Effector memory CD4-positive, alpha-beta T cell (primary cell): Measurements from ENCODE around the gene CENPW.

Experiments
- DNase-seq, 3 donors: peaks; one replicate each; pipeline ENCODE4 v3.0.0-alpha.2; 2020
- H3K27ac ChIP-seq: 2 replicates; pipeline ENCODE4 v1.7.0; 2013; ENCODE audit warnings: mild to moderate bottlenecking, low read length, moderate library complexity; ENCODE audit not compliant: insufficient read depth, poor library complexity, severe bottlenecking
- H3K27me3 ChIP-seq: replicated peaks from 2 replicates; pipeline ENCODE4 v1.7.0; 2013; ENCODE audit warnings: mild to moderate bottlenecking, low read length; ENCODE audit not compliant: insufficient read depth, control insufficient read depth, poor library complexity, severe bottlenecking
- H3K36me3 ChIP-seq: 2 replicates; pipeline ENCODE4 v1.7.0; 2013; ENCODE audit warnings: mild to moderate bottlenecking, low read length, moderate library complexity; ENCODE audit not compliant: control insufficient read depth, insufficient read depth
- H3K4me1 ChIP-seq: 2 replicates; pipeline ENCODE4 v1.7.0; 2013; ENCODE audit warnings: low read length, mild to moderate bottlenecking; ENCODE audit not compliant: control insufficient read depth, insufficient read depth, poor library complexity, severe bottlenecking
- H3K4me3 ChIP-seq: 2 replicates; pipeline ENCODE4 v1.7.0; 2013; ENCODE audit warnings: low read length, low read depth, mild to moderate bottlenecking; ENCODE audit not compliant: insufficient read depth, poor library complexity, severe bottlenecking
- H3K9me3 ChIP-seq: 2 replicates; pipeline ENCODE4 v1.7.0; 2013; ENCODE audit warnings: mild to moderate bottlenecking, low read length, moderate library complexity; ENCODE audit not compliant: control insufficient read depth

CENPW gene

GRCh38 chr6:126388104-126388598, 48.2 kb downstream of the CENPW start:
- Histone ChIP-seq H3K36me3 (no peaks in the 10 kb centered on the region), H3K27me3 (no peaks in the 10 kb centered on the region), H3K9me3 (no peaks in the 10 kb centered on the region), H3K27ac (no peak overlapping the region), H3K4me3 (no peak overlapping the region), H3K4me1 (no peaks in the 10 kb centered on the region)
- DNase-seq, result no peak

GRCh38 chr6:126396131-126396530, 56.2 kb downstream of the CENPW start:
- no peaks in the 10 kb centered on the region for H3K4me1 ChIP-seq
- no peaks in the 10 kb centered on the region for H3K27me3 ChIP-seq
- H3K4me3 ChIP-seq, result no peak overlapping the region
- no peak overlapping the region for H3K27ac ChIP-seq
- no peaks in the 10 kb centered on the region for H3K9me3 ChIP-seq
- H3K36me3 ChIP-seq, result no peaks in the 10 kb centered on the region
- DNase-seq, result no peak
